ENCODE results near the gene MFAP2.
"Not testable (repeated sequence)": the region's sequence is repeated elsewhere in the genome, so short reads cannot be mapped to it uniquely, and the experiment has no call there.

The MFAP2 gene

DNA sequence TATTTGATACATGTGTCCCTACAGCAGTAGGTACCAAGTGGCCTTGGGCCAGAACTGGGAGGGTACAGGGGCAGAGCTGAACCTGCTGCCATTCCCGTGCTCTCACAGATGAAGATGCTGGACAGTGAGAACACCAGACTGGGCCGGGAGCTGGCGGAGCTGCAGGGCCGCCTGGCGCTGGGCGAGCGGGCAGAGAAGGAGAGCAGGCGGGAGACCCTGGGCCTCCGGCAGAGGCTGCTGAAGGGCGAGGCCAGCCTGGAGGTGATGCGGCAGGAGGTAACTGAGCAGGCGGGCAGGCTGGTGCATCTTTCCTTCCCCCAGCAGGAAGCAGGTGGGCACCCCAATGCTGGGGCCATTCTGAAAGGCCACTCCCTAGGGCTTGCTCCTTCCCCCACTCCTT is 21.9 kb downstream of the MFAP2 start:
- DNase-seq = no peak

- no peak for DNase-seq
Observed at GRCh38 chr1:16957731-16958130, 22.7 kb downstream of the MFAP2 start.

- DNase-seq = no peak
Observed at GRCh38 chr1:16956775-16957174, 23.6 kb downstream of the MFAP2 start.

DNA sequence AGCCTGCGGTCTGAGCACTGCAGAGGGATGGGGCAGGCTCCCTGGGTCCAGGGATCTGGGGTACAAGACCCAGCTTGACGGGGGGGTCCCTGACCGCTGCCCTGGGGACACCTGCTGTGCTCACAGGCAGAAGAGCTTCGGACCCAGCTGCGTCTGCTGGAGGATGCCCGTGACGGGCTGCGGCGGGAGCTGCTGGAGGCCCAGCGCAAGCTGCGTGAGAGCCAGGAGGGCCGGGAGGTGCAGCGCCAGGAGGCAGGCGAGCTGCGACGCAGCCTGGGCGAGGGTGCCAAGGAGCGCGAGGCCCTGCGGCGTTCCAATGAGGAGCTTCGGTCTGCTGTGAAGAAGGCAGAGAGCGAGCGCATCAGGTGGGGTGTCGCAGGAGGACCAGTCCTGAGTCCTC is 25.2 kb downstream of the MFAP2 start:
- no peak for DNase-seq

GRCh38 chr1:16954579-16954978 is 25.8 kb downstream of the MFAP2 start:
- no peak for DNase-seq

DNA sequence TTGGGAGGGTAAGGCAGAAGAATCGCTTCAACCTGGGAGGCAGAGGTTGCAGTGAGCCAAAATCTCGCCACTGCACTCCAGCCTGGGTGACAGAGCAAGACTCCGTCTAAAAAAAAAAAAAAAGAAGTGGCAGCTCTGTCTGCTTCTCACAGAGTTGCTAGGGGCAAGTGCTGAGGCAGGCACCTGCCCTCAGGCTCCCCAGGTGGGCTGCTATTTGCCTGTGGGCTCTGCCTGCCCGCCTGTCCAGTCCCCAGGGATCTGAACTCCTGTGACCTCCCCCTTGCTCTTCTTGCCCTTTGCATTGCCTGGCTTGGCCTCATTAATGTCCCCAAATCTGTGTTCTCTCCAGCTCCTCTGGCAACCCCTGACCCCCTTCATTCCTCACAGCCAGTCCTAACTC is 28.0 kb downstream of the MFAP2 start:
- DNase-seq = not testable (repeated sequence)

- not testable (repeated sequence) for DNase-seq
Observed at GRCh38 chr1:16949026-16949425, 31.4 kb downstream of the MFAP2 start.

DNA sequence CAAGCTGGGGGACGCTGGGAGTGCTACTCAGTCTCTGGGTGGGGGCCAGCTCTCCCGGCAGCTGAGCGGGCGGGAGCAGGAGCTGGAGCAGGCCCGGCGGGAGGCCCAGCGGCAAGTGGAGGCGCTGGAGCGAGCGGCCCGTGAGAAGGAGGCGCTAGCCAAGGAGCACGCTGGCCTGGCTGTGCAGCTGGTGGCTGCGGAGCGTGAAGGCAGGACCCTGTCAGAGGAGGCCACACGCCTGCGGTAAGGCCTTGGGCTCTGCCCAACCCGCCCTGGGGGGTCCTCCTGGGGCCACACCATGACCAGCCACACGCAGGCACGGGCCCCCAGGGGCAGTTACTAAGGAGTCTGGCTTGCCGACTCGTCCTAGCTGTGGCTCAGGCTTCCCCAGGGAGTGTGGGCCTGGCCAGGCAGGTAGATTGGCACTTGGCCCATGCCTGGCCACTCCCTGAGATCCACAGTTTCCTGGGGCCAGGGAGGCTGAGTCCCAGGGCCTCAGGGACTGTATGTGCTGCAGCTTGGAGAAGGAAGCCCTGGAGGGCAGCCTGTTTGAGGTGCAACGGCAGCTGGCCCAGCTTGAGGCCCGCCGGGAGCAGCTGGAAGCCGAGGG is 32.0 kb downstream of the MFAP2 start:
- not testable (repeated sequence) for DNase-seq

DNA sequence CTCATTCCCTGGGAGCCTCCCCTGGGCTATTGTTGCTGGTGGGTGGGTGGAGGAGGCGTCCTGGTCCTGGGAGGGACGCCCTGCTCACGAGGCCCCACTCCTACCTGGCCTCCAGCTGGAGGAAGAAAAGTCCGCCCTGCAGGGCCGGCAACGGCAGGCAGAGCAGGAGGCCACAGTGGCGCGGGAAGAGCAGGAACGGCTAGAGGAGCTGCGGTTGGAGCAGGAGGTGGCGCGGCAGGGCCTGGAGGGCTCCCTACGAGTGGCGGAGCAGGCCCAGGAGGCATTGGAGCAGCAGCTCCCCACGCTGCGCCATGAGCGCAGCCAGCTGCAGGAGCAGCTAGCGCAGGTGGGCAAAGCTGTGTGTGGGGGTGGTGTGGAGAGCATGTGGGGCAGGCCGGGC is 33.8 kb downstream of the MFAP2 start:
- no peak for DNase-seq

- DNase-seq = not testable (repeated sequence)
Observed at GRCh38 chr1:16946185-16946584, 34.2 kb downstream of the MFAP2 start.

GRCh38 chr1:16945512-16945911 is 34.9 kb downstream of the MFAP2 start:
- not testable (repeated sequence) for DNase-seq

- DNase-seq = no peak
Observed at GRCh38 chr1:16944038-16944437, 36.4 kb downstream of the MFAP2 start.

DNA sequence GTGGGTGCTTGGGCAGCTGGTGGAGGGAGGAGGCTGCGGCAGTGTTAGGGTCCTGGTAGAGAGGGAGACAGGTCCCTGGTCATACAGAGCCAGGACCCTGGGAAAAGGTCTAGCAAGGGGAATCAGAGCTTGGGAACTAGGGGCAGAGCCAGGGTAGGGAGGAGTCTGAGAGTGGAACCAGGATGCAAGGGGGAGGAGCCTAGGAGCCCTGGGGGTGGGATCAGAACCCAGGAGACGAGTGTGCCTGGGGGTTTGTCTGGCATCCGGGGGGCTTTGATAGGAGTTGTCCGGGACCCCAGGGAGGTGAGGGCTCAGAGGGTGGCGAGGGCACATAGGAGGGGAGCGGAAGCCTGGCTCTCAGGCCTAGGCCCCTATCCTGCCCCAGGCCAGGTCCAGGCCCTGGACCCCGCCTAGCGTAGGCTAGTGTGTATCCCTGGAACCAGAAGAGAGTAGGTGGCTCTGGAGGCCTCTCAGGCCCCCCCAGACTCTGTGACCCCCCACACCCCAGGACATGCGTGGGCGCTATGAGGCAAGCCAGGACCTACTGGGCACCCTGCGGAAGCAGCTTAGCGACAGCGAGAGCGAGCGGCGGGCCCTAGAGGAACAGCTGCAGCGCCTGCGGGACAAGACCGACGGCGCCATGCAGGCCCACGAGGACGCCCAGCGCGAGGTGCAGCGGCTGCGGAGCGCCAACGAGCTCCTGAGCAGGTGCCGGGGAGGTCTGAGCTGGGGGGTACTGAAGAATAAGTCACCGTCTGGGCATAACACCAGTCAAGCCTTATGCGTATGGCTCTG is 40.8 kb downstream of the MFAP2 start:
- not testable (repeated sequence) for DNase-seq

- no peak for DNase-seq
Observed at GRCh38 chr1:16938351-16939321, 41.8 kb downstream of the MFAP2 start.

DNA sequence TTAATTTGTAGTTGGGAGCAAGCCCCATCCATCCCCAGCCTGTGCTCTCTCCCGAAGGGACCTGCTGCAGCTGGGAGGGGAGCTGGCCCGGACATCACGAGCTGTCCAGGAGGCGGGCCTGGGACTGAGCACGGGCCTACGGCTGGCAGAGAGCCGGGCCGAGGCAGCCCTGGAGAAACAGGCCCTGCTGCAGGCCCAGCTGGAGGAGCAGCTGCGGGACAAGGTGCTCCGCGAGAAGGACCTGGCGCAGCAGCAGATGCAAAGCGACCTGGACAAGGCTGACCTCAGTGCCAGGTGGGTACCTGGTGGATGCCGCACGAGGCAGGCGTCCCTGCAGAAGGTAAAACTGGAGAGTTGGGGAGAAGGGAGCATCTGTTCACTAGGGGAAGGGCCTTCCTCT is 43.8 kb downstream of the MFAP2 start:
- DNase-seq = not testable (repeated sequence)

- not testable (repeated sequence) for DNase-seq
Observed at GRCh38 chr1:16933945-16934344, 46.5 kb downstream of the MFAP2 start.

- DNase-seq = not testable (repeated sequence)
Observed at GRCh38 chr1:16931206-16931934, 49.0 kb downstream of the MFAP2 start.

GRCh38 chr1:16929146-16930041 is 51.0 kb downstream of the MFAP2 start:
- DNase-seq = not testable (repeated sequence)

DNA sequence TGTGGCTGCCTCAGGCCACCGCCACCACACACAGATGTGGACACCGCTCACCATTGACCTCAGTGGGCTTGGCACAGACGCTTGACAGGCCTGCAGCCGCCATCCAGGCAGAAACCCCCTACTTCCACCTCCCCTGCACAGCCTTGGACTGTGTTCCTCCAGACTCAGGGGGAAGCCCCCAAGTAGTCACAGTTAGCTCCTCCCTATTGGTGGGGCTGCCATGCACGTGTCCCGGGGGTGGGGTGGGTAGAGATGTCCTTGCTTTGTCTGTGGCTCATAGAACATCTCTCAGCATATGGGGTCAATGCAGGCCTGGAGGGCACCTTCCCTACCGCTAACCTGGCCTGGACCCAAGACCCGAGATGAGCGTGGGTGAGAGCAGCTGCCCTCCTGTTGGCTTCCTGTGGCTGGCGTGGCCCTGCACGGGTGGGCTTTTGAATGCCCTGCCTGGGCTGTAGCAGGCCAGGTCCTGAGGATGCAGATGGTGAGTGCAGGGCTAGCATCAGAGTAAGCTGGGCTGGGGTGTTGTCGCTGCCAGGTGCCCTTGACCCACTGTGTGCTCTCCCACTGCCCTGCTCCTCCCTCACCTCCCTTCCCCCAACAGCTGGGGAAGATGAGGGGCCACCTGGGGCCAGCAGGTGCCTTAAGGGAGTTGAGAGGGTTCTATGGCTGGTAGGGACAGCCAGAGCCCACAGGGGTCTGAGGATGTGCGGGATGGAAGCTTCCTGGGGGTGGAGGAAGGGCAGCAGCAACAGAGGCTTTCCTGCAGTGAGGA is 52.5 kb downstream of the MFAP2 start:
- DNase-seq = no peak

GRCh38 chr1:16927256-16927655 is 53.2 kb downstream of the MFAP2 start:
- DNase-seq = no peak
